ENCODE results near the gene RAPSN.

- no peak for TF ChIP-seq CTCF (conservative IDR thresholded peaks at IDR 0.05; ENCODE audit: low read depth, low read length)
- no peak for TF ChIP-seq EZH2 (IDR thresholded peaks at IDR 0.05; ENCODE audit: low read length, unreplicated experiment)
- no peak for TF ChIP-seq EZH2phosphoT487 (IDR thresholded peaks at IDR 0.05; ENCODE audit: borderline replicate concordance, low read length)
Measured at GRCh38 chr11:47415949-47416472, 32.9 kb downstream of the RAPSN start.
